HG02885 (cell line): ENCODE results near the gene TDRD5.

Source experiments
- ATAC-seq: cut with Tn5 transposase; IDR thresholded peaks from one replicate; pipeline ENCODE4 v1.9.1; 2021; ENCODE audit warnings: mild to moderate bottlenecking; ENCODE audit not compliant: unreplicated experiment, poor library complexity

Gene TDRD5

GRCh38 chr1:179731643-179732042, 140.0 kb downstream of the TDRD5 start:
- no peak for ATAC-seq
